HG03175 (cell line): ENCODE results near the gene SLC17A7.
"Not testable (repeated sequence)": the region's sequence is repeated elsewhere in the genome, so short reads cannot be mapped to it uniquely, and the experiment has no call there.

Experiments
- ATAC-seq: cut with Tn5 transposase; IDR thresholded peaks from one replicate; pipeline ENCODE4 v1.9.1; 2021; ENCODE audit warnings: mild to moderate bottlenecking, moderate library complexity; ENCODE audit not compliant: unreplicated experiment

Gene SLC17A7

DNA sequence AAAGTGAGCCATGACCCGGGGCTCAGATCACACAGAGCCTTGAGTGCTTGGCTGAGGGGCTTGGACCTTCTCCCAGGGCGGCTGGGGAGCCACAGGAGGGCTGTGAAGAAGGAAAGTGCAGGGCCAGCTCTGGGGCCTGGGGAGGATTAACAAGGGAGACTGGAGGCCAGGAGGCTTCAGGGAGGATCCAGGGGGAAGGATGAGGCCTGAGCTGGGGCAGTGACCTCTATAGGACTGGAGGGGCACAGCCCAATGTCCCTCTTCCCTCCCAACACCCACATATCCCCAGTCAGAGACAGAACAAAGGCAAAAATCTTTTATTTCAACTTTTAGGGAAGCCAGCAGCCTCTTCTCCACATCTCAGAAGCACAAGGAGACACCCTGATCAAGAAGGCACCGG is 4.7 kb upstream of the SLC17A7 start:
- no peak for ATAC-seq

DNA sequence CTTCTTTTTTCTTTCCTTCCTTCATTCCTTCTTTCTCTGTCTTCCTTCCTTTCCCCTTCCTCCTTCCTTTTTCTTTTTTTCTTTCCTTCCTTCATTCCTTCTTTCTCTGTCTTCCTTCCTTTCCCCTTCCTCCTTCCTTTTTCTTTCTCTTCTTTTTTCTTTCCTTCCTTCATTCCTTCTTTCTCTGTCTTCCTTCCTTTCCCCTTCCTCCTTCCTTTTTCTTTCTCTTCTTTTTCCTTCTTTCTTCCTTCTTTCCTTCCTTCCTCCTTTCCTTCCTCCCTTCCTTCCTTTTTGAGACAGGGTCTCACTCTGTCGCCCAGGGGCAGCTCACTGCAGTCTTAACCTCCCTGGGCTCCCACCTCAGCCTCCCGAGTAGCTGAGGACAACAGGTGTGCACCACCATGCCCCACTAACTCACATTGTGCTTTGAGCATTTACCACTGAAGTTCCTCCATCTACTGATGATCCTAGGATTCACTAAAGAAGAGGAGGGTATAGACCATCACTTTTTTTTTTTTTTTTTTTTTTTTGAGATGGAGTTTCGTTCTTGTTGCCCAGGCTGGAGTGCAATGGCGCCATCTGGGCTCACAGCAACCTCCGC is 2.9 kb upstream of the SLC17A7 start:
- ATAC-seq: not testable (repeated sequence)

DNA sequence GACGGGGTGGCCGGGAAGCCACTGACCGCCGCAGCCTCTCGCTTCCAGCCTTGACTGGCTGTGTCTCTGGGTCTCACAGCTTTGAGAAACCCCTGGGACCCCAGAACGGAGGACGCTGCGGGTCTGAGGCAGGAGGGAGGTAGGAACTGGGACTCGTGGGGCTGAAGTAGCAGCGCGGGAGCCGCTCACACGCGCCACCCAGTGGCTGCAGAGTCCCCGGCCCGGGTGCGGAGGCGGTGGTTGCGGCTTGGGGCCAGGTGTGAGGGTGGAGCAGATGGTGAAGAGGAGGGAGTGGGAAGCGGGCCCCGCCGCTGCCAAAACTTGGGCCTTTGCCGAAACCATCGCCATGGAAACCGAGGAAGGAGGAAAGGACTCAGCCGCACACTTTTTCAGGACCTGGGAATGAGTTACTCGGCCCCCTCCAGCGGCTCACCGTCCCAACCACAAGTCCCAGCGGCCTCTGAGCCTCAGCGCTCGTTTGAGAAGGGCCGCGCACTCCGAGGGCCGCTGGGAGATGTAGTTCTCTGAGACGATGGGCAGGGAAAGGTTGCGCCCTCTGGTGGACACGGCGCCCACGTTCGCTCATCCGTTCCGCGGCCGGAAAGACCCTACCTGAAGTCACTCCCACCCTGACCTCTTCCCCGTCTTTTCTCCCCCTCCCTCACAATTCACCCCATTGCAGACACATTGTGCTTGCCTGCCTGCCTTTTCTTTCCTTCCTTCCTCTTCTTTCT is 2.2 kb upstream of the SLC17A7 start:
- peak; percentile 89 for ATAC-seq

DNA sequence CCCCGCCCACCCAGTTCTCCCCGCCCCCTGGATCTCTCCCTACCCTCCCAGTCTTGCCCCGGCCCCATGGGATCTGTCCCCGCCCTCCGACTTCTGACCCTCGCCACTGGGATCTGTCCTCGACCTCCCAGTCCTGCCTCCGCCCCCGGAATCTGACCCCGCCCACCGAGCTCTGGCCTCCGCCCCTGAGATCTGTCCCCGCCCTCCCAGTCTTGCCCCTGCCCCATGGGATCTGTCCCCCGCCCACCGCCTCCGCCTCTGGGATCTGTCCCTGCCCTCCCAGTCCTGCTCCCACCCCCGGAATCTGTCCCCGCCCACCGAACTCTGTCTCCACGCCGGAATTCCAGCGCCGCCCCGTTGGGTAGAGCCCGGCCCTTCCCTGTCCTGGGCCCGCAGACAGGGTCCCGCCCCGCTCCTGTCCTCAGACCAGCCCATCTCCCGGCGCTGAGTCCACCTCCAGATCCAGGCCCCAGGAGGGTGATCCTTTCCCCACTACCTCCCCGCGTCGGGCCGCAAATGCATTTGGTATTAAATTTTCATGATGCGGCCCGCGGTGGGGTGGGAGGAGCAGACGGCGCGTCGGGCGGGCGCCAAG is 1.5 kb upstream of the SLC17A7 start:
- ATAC-seq: peak; percentile 4

DNA sequence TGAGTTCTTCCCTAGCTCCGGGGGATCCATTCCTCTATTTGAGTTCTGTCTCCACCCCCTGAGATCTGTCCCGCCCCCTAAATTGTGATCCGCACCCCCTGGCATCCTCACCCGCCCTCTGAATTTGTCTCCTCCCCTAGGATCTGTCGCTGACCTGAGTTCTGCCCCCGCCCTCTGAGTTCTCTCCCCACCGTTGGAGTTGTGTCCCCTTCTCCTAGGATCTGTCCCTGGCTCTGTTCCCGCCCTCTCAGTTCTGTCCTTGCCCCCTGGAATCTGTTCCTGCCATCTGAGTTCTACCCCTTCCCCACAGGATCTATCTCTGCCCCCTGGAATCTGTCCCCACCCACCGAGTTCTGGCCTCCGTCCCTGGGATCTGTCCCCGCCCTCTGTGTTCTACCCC is 1.0 kb upstream of the SLC17A7 start:
- ATAC-seq: no peak

DNA sequence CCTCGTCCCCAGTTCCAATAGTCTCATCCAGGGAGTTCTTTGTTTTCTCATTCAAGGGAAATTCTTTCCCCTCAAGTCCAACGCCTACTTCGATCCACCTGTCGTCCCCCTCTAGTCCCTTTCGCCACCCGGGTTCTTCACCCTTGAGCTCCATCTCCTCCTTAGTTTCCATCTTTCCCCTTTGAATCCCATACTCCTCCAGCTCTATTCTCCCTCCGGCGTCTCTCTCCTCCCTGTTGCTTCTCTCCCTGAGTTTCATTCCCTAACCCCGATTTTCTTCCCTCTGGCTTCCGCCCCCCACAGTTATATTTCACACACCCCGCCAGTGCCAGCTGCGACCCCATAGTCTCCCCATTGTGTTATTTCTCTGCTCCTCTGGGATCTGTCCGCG is 628 bp upstream of the SLC17A7 start:
- no peak for ATAC-seq

DNA sequence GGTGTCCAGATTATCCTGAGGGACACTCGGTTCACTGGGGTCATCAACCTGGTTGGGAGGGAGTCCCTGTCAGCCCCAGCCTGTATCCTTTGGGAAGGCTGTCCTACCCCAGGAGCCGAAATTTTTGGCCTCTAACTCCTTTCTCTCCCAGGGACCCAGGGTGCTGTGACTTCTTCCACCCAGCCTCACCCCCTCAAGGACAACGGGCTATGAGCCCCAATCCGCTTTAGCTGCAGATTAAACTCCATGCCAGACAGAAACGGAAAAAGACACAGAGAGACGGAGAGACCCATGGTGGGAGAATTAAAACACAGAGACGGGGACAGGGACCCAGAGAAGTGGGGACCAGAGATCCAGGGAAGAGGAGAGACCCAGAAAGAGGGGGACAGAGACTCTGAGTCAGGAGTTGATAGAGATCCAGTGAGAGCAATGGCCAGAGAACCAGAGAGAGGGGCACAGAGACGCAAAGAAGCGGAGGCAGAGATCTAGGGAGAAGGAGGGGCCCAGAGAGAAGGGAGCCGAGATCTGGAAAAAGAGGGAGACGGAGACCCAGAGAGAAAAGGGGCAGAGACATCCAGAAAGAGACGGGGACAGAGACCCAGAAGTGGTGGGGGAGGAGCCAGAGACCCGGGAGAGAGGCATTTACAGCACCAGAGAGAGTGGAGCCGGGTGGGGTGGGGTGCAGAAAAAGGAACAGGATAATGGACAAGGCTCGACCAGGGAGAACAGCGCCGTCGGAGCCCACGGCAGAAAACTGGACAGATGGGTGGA is 703 bp downstream of the SLC17A7 start:
- ATAC-seq: no peak

GRCh38 chr19:49439836-49440235 is 1.5 kb downstream of the SLC17A7 start:
- ATAC-seq: no peak

DNA sequence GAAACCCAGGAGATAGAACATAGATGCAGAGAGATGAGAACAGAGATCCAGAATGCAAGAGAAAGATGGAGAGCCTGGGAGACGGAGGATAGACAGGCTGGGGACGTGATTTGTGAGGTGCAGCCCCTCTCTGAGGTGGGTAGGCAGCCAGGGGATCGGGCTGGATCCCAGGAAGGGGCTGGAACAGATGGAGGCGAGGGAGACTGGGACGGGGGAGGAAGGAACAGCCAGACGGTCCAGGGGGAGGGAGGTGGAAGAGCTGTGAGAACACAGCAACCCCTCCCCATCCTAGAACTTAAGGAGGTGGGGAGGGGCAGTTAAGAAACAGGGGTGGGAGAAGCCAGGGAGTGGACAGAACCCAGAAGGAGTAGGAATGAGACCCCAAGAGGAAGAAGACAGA is 3.1 kb downstream of the SLC17A7 start:
- no peak for ATAC-seq

DNA sequence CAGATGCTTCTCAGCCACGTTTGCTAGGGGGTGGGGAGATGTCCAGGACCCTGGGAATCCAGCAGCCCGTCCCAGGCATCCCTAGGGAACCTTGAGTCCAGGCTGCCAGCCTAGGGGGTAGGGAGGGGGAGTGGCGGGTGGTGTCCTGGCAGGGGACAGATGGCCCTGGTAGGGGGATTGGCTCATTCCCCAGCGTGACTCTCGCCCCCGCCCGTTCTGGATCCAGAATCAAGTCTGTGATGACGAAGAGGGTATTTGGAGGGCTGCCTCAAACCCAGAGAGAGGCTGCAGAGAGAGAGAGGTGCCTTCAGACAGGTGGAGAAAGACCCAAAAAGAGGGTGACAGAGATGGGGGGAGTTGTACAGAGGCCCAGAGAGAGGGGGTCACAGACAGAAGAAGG is 4.1 kb downstream of the SLC17A7 start:
- no peak for ATAC-seq

- ATAC-seq: no peak
Observed at GRCh38 chr19:49436381-49437017, 4.8 kb downstream of the SLC17A7 start.

GRCh38 chr19:49435670-49436069 is 5.7 kb downstream of the SLC17A7 start:
- ATAC-seq: no peak

DNA sequence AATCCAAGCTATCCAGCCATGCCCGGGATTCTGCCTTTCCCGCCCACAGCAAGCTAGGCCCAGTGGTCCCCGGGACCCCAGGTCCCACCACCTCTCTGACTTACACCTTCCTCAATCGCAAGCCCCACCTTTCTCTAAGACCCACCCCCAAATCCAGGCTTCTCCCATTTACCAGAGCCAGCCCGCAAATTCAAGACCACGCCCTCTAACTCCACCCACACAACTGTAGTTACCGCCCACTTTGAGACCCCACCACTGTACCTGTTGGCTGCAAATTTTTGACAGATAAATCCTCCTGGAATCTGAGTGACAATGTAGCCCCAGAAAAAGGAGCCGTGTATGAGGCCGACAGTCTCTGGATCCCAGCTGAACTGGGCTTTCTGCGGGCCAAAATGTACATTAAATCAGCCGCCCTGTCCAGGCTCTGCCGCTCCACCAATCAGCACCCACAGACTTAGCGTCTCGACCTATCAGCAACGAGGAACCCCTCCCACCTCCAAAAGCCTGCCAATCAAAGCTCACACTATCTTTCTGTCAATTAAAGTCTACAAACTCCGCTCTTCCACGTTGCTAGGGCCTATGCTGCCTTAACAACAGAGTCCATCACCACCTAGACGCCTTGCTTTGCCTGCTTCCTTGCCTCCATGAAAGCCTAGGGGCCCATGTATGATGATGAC is 6.3 kb downstream of the SLC17A7 start:
- no peak for ATAC-seq

GRCh38 chr19:49433240-49433901 is 8.0 kb downstream of the SLC17A7 start:
- no peak for ATAC-seq

- ATAC-seq: no peak
Observed at GRCh38 chr19:49432141-49433073, 8.9 kb downstream of the SLC17A7 start.

DNA sequence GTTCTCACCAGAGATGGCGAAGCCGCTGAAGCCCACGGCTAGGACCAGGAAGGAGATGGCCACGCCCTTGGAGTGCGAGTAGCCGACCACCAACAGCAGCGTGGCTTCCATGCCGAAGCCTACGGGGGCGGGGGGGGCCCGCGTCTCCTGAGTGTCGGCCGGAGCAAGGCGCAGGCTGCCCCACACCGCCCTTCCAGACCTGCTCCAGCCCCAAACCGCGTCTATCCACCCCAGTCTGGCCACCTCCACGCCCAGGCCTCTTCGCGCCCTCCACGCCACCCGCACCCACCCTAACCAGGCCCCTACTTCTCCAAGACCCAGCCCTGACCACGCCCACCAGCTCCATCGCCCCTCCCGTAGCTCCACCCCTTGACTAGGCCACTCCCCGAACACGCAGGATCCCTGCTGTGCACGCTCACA is 10.0 kb downstream of the SLC17A7 start:
- ATAC-seq: no peak

GRCh38 chr19:49430678-49431329 is 10.5 kb downstream of the SLC17A7 start:
- ATAC-seq: no peak

DNA sequence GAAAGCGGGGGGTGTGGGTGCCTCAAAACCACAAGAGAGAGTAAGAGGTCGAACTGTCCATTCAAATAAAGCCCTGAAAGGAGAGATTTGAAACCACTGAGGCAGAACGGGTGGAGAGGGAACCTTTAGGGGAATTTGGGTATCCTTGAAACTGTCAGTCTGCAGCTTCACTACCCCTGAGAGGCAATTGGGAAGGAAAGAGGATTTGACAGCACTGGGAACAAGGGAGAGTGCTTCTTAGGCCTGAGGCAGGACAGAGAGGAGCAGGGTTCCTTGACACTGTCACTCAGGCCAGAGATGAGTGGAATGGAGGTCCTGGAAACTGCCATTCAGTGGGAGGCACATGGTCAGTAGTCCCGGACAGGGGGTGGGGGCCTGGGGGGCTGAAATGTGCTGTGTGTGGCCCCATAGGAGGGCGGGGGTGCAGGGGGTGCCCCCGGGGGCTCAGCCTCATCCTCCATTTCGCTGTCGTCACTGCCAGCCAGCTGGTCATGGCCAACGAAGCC is 11.1 kb downstream of the SLC17A7 start:
- no peak for ATAC-seq
